ENCODE measurements around the gene HASPIN.
A peak's percentile ranks its signal among the peaks of the same experiment; 100 is the strongest.

HASPIN gene

GRCh38 chr17:3754066-3754457, 30.4 kb downstream of the HASPIN start:
- no peak for DNase-seq (ENCODE audit: low read depth)
- no peak overlapping the region for H3K4me3 ChIP-seq (ENCODE audit: low read depth, low read length)
- TF ChIP-seq, protein P1, sequence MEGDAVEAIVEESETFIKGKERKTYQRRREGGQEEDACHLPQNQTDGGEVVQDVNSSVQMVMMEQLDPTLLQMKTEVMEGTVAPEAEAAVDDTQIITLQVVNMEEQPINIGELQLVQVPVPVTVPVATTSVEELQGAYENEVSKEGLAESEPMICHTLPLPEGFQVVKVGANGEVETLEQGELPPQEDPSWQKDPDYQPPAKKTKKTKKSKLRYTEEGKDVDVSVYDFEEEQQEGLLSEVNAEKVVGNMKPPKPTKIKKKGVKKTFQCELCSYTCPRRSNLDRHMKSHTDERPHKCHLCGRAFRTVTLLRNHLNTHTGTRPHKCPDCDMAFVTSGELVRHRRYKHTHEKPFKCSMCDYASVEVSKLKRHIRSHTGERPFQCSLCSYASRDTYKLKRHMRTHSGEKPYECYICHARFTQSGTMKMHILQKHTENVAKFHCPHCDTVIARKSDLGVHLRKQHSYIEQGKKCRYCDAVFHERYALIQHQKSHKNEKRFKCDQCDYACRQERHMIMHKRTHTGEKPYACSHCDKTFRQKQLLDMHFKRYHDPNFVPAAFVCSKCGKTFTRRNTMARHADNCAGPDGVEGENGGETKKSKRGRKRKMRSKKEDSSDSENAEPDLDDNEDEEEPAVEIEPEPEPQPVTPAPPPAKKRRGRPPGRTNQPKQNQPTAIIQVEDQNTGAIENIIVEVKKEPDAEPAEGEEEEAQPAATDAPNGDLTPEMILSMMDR (IDR thresholded peaks at IDR 0.05; ENCODE audit: insufficient read depth, low read depth, low read length, missing control alignments), result no peak

- DNase-seq (ENCODE audit: low read depth), result peak; percentile 68
- TF ChIP-seq, protein P1 (IDR thresholded peaks at IDR 0.05; ENCODE audit: insufficient read depth, low read depth, low read length, missing control alignments), result no peak
- no peak overlapping the region for H3K4me3 ChIP-seq (ENCODE audit: low read depth, low read length)
These were observed 31.0 kb downstream of the HASPIN start for GRCh38 chr17:3754458-3755334.

DNA sequence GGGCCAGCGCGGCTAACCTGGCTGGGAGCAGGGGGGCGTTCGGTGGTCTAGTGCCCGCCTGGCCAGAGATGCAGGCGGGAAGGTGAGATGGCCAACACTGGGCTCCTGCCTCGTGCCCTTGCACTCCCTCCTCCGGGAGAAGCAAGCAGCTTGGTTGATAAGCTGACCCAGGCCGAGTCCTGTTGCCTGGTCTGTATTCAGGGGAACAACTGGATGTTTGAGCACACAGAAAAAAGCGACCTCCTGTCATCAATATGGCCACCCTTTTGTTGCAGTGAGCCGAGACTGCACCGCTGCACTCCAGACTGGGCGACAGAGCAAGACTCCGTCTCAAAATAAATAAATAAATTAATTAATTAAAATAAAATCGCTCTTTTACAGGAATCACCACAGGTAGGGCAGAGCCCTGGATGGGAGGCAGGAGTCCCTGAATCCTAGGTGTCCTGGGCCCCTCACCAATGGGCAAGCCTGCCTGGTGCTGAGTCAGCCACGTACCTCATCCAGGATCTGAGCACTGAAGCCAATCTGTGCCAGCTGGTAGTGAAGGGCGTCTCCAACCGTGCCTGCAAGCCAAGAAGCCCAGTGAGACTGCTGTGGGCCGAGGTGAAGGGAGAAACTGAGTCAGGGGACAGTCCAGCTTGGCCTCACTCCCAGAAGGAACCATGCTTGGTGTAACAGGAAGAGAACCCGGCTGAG, 31.8 kb downstream of the HASPIN start:
- no peak for DNase-seq (ENCODE audit: low read depth)
- no peak overlapping the region for H3K4me3 ChIP-seq (ENCODE audit: low read depth, low read length)
- TF ChIP-seq, protein P1 (IDR thresholded peaks at IDR 0.05; ENCODE audit: insufficient read depth, low read depth, low read length, missing control alignments), result no peak

DNA sequence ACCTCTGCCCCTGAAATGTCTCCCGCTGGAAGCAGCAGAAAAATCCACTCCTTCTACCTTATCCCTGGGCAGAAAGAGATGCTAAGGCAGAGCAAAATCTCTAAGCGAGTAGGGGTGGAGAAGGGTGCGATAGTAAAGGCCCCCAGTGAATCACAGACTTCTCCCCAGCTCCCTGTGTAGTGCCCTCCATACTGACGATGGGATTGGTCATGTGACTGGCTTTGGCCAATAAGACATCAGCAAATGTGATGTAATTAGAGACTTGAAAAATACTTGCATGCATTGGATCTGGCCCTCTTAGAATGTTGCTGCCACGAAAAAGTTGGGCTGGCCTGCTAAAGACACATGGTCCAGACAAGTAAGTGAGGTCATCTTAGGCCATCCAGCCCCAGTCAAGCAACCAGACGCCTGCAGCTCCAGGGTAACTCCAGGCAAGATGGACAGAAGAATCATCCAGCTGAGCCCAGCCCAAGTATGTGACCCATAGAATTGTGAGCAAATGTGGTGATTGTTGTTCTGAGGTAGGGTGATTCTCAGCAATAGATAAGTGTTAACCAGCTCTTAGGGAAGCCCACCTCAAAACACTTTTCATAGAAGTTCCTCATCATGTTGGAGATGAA, 36.0 kb downstream of the HASPIN start:
- TF ChIP-seq, protein P1 (IDR thresholded peaks at IDR 0.05; ENCODE audit: insufficient read depth, low read depth, low read length, missing control alignments), result no peak
- no peak for DNase-seq (ENCODE audit: low read depth)

DNA sequence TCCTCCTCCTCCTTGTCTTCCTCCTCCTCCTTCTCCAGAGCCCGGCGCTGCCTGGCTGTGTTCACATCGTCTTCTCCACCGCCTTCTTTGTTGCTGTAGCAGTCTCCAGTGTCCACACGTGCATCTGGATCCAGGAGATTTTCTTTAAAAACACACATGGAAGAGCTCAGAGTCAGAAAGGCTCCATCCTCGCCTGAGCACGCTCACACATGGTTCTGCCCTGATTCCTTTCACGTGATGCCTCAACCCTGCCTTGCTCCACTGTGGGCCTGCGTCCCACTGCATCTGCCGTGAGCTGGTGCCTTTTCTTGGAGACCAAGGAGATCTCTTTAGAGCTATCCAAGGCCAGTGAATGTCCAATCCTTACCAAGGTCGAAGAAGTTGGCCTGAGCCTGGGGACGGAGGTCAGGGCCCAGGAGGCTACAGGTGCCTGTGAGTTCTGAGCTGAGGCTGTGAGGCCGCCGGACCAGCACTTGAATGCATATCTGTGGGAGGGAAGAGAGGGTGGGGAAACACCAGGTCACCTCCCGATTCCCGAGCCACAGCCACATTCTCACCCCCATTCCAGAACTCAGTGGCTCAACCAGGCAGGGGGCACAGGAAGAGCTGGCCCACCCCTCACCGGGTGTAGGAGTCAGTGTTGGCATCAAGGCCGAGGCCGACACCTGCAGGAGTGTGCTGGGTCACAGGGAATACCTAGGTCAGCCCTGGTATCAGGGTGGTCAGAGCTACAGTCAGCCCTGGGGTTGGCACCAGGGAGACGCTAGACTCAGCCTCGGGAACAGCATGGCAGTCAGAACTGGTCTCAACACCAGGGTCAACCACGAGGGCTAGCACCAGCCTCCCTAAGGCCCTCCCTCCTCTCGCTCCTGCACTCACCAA, 37.6 kb downstream of the HASPIN start:
- DNase-seq (ENCODE audit: low read depth), result no peak
- TF ChIP-seq, protein P1 (IDR thresholded peaks at IDR 0.05; ENCODE audit: insufficient read depth, low read depth, low read length, missing control alignments), result no peak
- H3K4me3 ChIP-seq (ENCODE audit: low read depth, low read length), result no peak overlapping the region

More for the DNA sequence above, 36.0 kb downstream of the HASPIN start:
- H3K4me3 ChIP-seq (ENCODE audit: low read depth, low read length), result no peak overlapping the region

- DNase-seq (ENCODE audit: low read depth), result no peak
- TF ChIP-seq, protein P1 (IDR thresholded peaks at IDR 0.05; ENCODE audit: insufficient read depth, low read depth, low read length, missing control alignments), result no peak
- no peak overlapping the region for H3K4me3 ChIP-seq (ENCODE audit: low read depth, low read length)
These were observed 38.2 kb downstream of the HASPIN start for GRCh38 chr17:3761918-3762380.
